Hepatocyte (in vitro differentiated cells): ENCODE data around the gene TP63.

Source experiments
- EZH2 ChIP-seq: fragments of 200-600 bp; sonication (generic); IDR thresholded peaks from 2 replicates; pipeline ENCODE4 v1.6.1; 2016; ENCODE audit warnings: antibody characterized with exemption, mild to moderate bottlenecking, borderline replicate concordance
- TF ChIP-seq, protein P1 (sequence below): fragments of 200-600 bp; sonication (generic); IDR thresholded peaks from 2 replicates; pipeline ENCODE4 v1.5.1; 2016; ENCODE audit warnings: antibody characterized with exemption, mild to moderate bottlenecking; ENCODE audit not compliant: poor library complexity

- TF ChIP-seq, protein P1, sequence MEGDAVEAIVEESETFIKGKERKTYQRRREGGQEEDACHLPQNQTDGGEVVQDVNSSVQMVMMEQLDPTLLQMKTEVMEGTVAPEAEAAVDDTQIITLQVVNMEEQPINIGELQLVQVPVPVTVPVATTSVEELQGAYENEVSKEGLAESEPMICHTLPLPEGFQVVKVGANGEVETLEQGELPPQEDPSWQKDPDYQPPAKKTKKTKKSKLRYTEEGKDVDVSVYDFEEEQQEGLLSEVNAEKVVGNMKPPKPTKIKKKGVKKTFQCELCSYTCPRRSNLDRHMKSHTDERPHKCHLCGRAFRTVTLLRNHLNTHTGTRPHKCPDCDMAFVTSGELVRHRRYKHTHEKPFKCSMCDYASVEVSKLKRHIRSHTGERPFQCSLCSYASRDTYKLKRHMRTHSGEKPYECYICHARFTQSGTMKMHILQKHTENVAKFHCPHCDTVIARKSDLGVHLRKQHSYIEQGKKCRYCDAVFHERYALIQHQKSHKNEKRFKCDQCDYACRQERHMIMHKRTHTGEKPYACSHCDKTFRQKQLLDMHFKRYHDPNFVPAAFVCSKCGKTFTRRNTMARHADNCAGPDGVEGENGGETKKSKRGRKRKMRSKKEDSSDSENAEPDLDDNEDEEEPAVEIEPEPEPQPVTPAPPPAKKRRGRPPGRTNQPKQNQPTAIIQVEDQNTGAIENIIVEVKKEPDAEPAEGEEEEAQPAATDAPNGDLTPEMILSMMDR, result no peak
- TF ChIP-seq EZH2, result no peak
These were observed 90.9 kb downstream of the TP63 start for GRCh38 chr3:189721873-189722665.
